Measurements from ENCODE around the gene ADGRL1.

GRCh38 chr19:14118165-14119051 is 87.6 kb downstream of the ADGRL1 start:
- TF ChIP-seq POLR2A (IDR thresholded peaks at IDR 0.05): peak in 1 of 2 donors; percentile 65
- no peak for TF ChIP-seq CTCF (IDR thresholded peaks at IDR 0.05)

Measured in heart left ventricle (tissue), 13 donors.